Liver (tissue), 9 donors: ENCODE measurements around the gene ACBD7. TPM values are rescaled to one million over a fixed set of nuclear protein-coding genes. Genes with fewer than 3 reads are reported as not detected.
A peak's percentile ranks its signal among the peaks of the same experiment; 100 is the strongest.

Source experiments
- DNase-seq: peaks from one replicate; pipeline ENCODE4 v3.0.0-alpha.2; 2017; ENCODE audit warnings: low spot score
- H3K27ac ChIP-seq, 2 donors: one replicate each; pipeline ENCODE4 v1.7.0; 2013; ENCODE audit warnings: inconsistent platforms in 2 of 2, low read length in 2 of 2, control low read depth in 1 of 2, low read depth in 1 of 2, mild to moderate bottlenecking in 1 of 2
- H3K27me3 ChIP-seq, 4 donors: one replicate each; pipeline versions ENCODE4 v1.6.1 to v1.7.0; 2013; ENCODE audit warnings: low read length in 3 of 4, inconsistent platforms in 1 of 4, mild to moderate bottlenecking in 1 of 4, moderate library complexity in 1 of 4; ENCODE audit not compliant: control insufficient read depth in 4 of 4, insufficient read depth in 4 of 4
- H3K36me3 ChIP-seq, 4 donors: one replicate each; pipeline versions ENCODE4 v1.6.1 to v1.7.0; 2013; ENCODE audit warnings: low read length in 3 of 4, mild to moderate bottlenecking in 3 of 4, low read depth in 1 of 4, moderate library complexity in 1 of 4; ENCODE audit not compliant: control insufficient read depth in 4 of 4, insufficient read depth in 3 of 4
- H3K4me1 ChIP-seq, 4 donors: one replicate each; pipeline versions ENCODE4 v1.6.1 to v1.7.0; 2013; ENCODE audit warnings: low read length in 3 of 4, mild to moderate bottlenecking in 3 of 4, moderate library complexity in 1 of 4; ENCODE audit not compliant: control insufficient read depth in 4 of 4, insufficient read depth in 4 of 4
- H3K4me3 ChIP-seq, 3 donors: one replicate each; pipeline versions ENCODE4 v1.6.1 to v1.7.0; 2013; ENCODE audit warnings: low read length in 3 of 3, control low read depth in 1 of 3, low read depth in 1 of 3, mild to moderate bottlenecking in 1 of 3
- H3K9ac ChIP-seq, 2 donors: one replicate each; pipeline ENCODE4 v1.7.0; 2013; ENCODE audit warnings: low read length in 2 of 2, mild to moderate bottlenecking in 2 of 2, moderate library complexity in 2 of 2, control low read depth in 1 of 2, low read depth in 1 of 2
- H3K9me3 ChIP-seq, 4 donors: one replicate each; pipeline versions ENCODE4 v1.6.1 to v1.7.0; 2013; ENCODE audit warnings: low read length in 3 of 4; ENCODE audit not compliant: control insufficient read depth in 4 of 4
- ATF3 ChIP-seq: IDR thresholded peaks from 2 replicates; pipeline ENCODE4 v1.6.1; 2016; ENCODE audit warnings: antibody characterized with exemption
- CTCF ChIP-seq: fragments of 150-350 bp; IDR thresholded peaks from 2 replicates; pipeline ENCODE4 v1.5.1; 2017; ENCODE audit warnings: improper control_type of control experiment, low read depth, low read length; ENCODE audit not compliant: missing input control
- EGR1 ChIP-seq, 2 donors: IDR thresholded peaks; 2 replicates each; pipeline ENCODE4 v1.6.1; 2016 to 2018; ENCODE audit warnings: antibody characterized with exemption in 2 of 2, low read depth in 2 of 2
- FOXA1 ChIP-seq: IDR thresholded peaks from 2 replicates; pipeline ENCODE4 v1.6.1; 2016; ENCODE audit warnings: antibody characterized with exemption
- FOXA2 ChIP-seq: IDR thresholded peaks from 2 replicates; pipeline ENCODE4 v1.6.1; 2016; ENCODE audit warnings: antibody characterized with exemption
- GABPA ChIP-seq, 2 donors: IDR thresholded peaks in 1 of 2; conservative IDR thresholded peaks in 1 of 2; 2 replicates each; pipeline ENCODE4 v1.6.1; 2016; ENCODE audit warnings: antibody characterized with exemption in 2 of 2, mild to moderate bottlenecking in 1 of 2, moderate library complexity in 1 of 2
- HNF4A ChIP-seq, 2 donors: conservative IDR thresholded peaks; 2 replicates each; pipeline ENCODE4 v1.6.1; 2016; ENCODE audit warnings: antibody characterized with exemption in 2 of 2, mild to moderate bottlenecking in 2 of 2
- HNF4G ChIP-seq: IDR thresholded peaks from 2 replicates; pipeline ENCODE4 v1.6.1; 2016; ENCODE audit warnings: antibody characterized with exemption
- JUND ChIP-seq, 2 donors: IDR thresholded peaks; 2 replicates each; pipeline ENCODE4 v1.6.1; 2016; ENCODE audit warnings: antibody characterized with exemption in 2 of 2
- MAX ChIP-seq: IDR thresholded peaks from 2 replicates; pipeline ENCODE4 v1.6.1; 2016; ENCODE audit warnings: antibody characterized with exemption
- NR2F2 ChIP-seq: IDR thresholded peaks from 2 replicates; pipeline ENCODE4 v1.6.1; 2016; ENCODE audit warnings: antibody characterized with exemption
- RAD21 ChIP-seq, 2 donors: IDR thresholded peaks; 2 replicates each; pipeline ENCODE4 v1.6.1; 2016; ENCODE audit warnings: antibody characterized with exemption in 2 of 2, mild to moderate bottlenecking in 2 of 2
- REST ChIP-seq: IDR thresholded peaks from 2 replicates; pipeline ENCODE4 v1.6.1; 2016; ENCODE audit warnings: antibody characterized with exemption, mild to moderate bottlenecking
- RXRA ChIP-seq, 2 donors: IDR thresholded peaks; 2 replicates each; pipeline ENCODE4 v1.6.1; 2017 to 2018; ENCODE audit warnings: antibody characterized with exemption in 2 of 2, mild to moderate bottlenecking in 1 of 2
- SP1 ChIP-seq: IDR thresholded peaks from 2 replicates; pipeline ENCODE4 v1.6.1; 2018; ENCODE audit warnings: antibody characterized with exemption, mild to moderate bottlenecking
- TAF1 ChIP-seq: conservative IDR thresholded peaks from 2 replicates; pipeline ENCODE4 v1.6.1; 2016; ENCODE audit warnings: antibody characterized with exemption, mild to moderate bottlenecking
- YY1 ChIP-seq: IDR thresholded peaks from 2 replicates; pipeline ENCODE4 v1.6.1; 2016; ENCODE audit warnings: antibody characterized with exemption, mild to moderate bottlenecking
- ZBTB33 ChIP-seq: IDR thresholded peaks from 2 replicates; pipeline ENCODE4 v1.6.1; 2016; ENCODE audit warnings: antibody characterized with exemption
- WGBS: extraction: QIAGEN DNeasy Blood & Tissue Kit; methylation state at CpG from one replicate; pipeline ENCODE4 v1.1.7; 2013; 5-methylcytosine and 5-hydroxymethylcytosine counted together
- polyA plus RNA-seq, 2 donors: library from polyadenylated mRNA; stranded (reverse) in 1 of 2; unstranded in 1 of 2; fragments of 200-250 nt in 1 of 2; fragments of >200 nt in 1 of 2; fragmentation: Nextera tagmentation in 1 of 2; extraction: Ambion mirVana in 1 of 2; gene quantifications; one replicate each; pipeline versions ENCODE4 v1.2.1 to v1.2.3, GENCODE V29; 2013 to 2015
- total RNA-seq, 2 donors: library from RNA; depleted of rRNA; stranded (reverse); fragments of >200 nt; gene quantifications; one replicate each; pipeline ENCODE4 v1.2.3, GENCODE V29; 2014
- donor health status: healthy.
- donor health status: healthy.
- donor health status: healthy.
- donor health status: healthy.
- donor health status: healthy.

Gene ACBD7
- under 1 TPM in 1 of 2 donors, not detected in 1; 0.37 TPM for total RNA-seq
- under 1 TPM in 1 of 2 donors, not detected in 1; 0.13 TPM for polyA plus RNA-seq

- peak within 1 kb of the TSS in 2 of 3 donors; percentile 53 to 72 for H3K4me3 ChIP-seq
- no peaks in the 10 kb centered on the region for H3K36me3 ChIP-seq
- H3K4me1 ChIP-seq = peaks cover 0 to 15% (median 10%) of the 10 kb centered on the region in 4 donors
- H3K9me3 ChIP-seq = no peaks in the 10 kb centered on the region
- 8% methylated on average over 63 of the region's 63 CpGs for WGBS
- TF ChIP-seq FOXA2 (no peak), RAD21 (IDR thresholded peaks at IDR 0.05) (peak in 1 of 2 donors; percentile 41), HNF4A (conservative IDR thresholded peaks at IDR 0.05) (no peak), REST (no peak), ATF3 (no peak), HNF4G (no peak), JUND (IDR thresholded peaks at IDR 0.05) (no peak), ZBTB33 (no peak), GABPA (IDR thresholded peaks at IDR 0.05 in 1 of 2, conservative IDR thresholded peaks at IDR 0.05 in 1 of 2) (no peak), SP1 (peak; percentile 43), EGR1 (IDR thresholded peaks at IDR 0.05; ENCODE audit: low read depth in 2 of 2) (no peak), CTCF (peak; percentile 65), MAX (no peak), RXRA (IDR thresholded peaks at IDR 0.05) (no peak), NR2F2 (no peak), FOXA1 (no peak), YY1 (no peak), TAF1 (no peak)
- H3K9ac ChIP-seq = no peak within 1 kb of the TSS
- no peak within 1 kb of the TSS for H3K27ac ChIP-seq
- no peaks in the 10 kb centered on the region for H3K27me3 ChIP-seq
- peak; percentile 74 for DNase-seq
Observed at GRCh38 chr10:15088428-15089261, at the start of gene ACBD7. TSS of gene ACBD7 (minus strand) at chr10:15088776. CDS start at chr10:15088728, 48 bp downstream.
